Stimulated activated naive B cell treated with anti-CD40 and anti-IgM and Interleukin-4, amounts not matched to agents 10 μg/mL and 1 μg/mL and 100 μg/mL, for 72 hours (primary cell): ENCODE results near the gene SLC30A2.

Experiments
- ATAC-seq, 2 donors: fragments of 150-1000 bp; cut with Tn5 transposase; replicated peaks; 2 replicates each; pipeline ENCODE4 v1.10.0; 2021; ENCODE audit warnings: moderate library complexity in 1 of 2
- DNase-seq: peaks from one replicate; pipeline ENCODE4 v3.0.0; 2021
- H3K27ac Mint-ChIP-seq: one replicate; pipeline ENCODE4 v1.8.0; 2022; ENCODE audit warnings: mild to moderate bottlenecking, mixed read lengths
- H3K27me3 Mint-ChIP-seq, 2 donors: one replicate each; pipeline ENCODE4 v1.8.0; 2022; ENCODE audit warnings: mixed read lengths in 2 of 2
- H3K36me3 Mint-ChIP-seq, 2 donors: one replicate each; pipeline ENCODE4 v1.8.0; 2022; ENCODE audit warnings: mixed read lengths in 2 of 2, mild to moderate bottlenecking in 1 of 2
- H3K4me1 Mint-ChIP-seq, 2 donors: one replicate each; pipeline ENCODE4 v1.8.0; 2022; ENCODE audit warnings: mixed read lengths in 2 of 2, mild to moderate bottlenecking in 1 of 2
- H3K4me3 Mint-ChIP-seq, 2 donors: one replicate each; pipeline ENCODE4 v1.8.0; 2022; ENCODE audit warnings: mild to moderate bottlenecking in 2 of 2, mixed read lengths in 2 of 2, moderate library complexity in 1 of 2
- H3K9me3 Mint-ChIP-seq, 2 donors: one replicate each; pipeline ENCODE4 v1.8.0; 2022; ENCODE audit warnings: mixed read lengths in 2 of 2, mild to moderate bottlenecking in 1 of 2

SLC30A2 gene

DNA sequence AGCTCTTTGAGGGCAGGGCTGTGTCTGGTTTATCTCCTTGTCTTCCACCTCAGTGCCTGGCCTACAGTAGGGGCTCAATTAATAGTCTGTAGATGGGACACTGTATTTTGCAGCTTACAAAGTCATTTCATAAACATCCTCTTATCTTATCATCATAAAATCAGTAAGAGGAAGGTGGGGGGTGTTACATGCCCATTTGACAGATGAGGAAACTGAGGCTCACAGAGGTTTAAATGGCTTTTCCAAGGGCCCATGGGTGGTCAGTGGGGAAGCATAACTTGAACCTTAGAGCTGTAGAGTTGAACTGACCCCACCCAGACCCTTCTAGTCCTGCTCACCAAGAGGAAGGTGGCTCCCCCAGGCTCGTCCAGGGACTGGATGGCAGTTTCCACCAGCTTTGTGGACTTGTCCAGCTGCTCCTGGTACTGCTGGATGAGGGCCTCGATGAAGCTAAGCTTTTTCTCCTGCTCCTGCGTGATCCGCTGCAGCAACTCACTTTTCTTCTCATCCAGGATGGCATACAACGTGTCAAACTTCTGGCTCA is 12.2 kb upstream of the SLC30A2 start:
- Mint-ChIP-seq H3K27me3 (peaks cover 34 to 49% of the 10 kb centered on the region in 2 donors), H3K4me1 (peaks cover 3 to 7% of the 10 kb centered on the region in 2 donors), H3K27ac (no peak overlapping the region), H3K4me3 (no peak overlapping the region), H3K36me3 (no peaks in the 10 kb centered on the region), H3K9me3 (no peaks in the 10 kb centered on the region)
- no peak for ATAC-seq
- no peak for DNase-seq

GRCh38 chr1:26057189-26057588 is 11.3 kb upstream of the SLC30A2 start:
- ATAC-seq, result no peak
- Mint-ChIP-seq H3K9me3 (no peaks in the 10 kb centered on the region), H3K27ac (no peak overlapping the region), H3K4me1 (peaks cover 3 to 7% of the 10 kb centered on the region in 2 donors), H3K4me3 (no peak overlapping the region), H3K36me3 (no peaks in the 10 kb centered on the region), H3K27me3 (peaks cover 34 to 51% of the 10 kb centered on the region in 2 donors)
- no peak for DNase-seq

- DNase-seq (no peak), ATAC-seq (no peak)
- Mint-ChIP-seq H3K4me1 (peaks cover 3 to 11% of the 10 kb centered on the region in 2 donors), H3K4me3 (no peak overlapping the region), H3K27me3 (peaks cover 35 to 60% of the 10 kb centered on the region in 2 donors), H3K27ac (no peak overlapping the region), H3K36me3 (no peaks in the 10 kb centered on the region), H3K9me3 (no peaks in the 10 kb centered on the region)
Observed at GRCh38 chr1:26055041-26055440, 9.1 kb upstream of the SLC30A2 start.

DNA sequence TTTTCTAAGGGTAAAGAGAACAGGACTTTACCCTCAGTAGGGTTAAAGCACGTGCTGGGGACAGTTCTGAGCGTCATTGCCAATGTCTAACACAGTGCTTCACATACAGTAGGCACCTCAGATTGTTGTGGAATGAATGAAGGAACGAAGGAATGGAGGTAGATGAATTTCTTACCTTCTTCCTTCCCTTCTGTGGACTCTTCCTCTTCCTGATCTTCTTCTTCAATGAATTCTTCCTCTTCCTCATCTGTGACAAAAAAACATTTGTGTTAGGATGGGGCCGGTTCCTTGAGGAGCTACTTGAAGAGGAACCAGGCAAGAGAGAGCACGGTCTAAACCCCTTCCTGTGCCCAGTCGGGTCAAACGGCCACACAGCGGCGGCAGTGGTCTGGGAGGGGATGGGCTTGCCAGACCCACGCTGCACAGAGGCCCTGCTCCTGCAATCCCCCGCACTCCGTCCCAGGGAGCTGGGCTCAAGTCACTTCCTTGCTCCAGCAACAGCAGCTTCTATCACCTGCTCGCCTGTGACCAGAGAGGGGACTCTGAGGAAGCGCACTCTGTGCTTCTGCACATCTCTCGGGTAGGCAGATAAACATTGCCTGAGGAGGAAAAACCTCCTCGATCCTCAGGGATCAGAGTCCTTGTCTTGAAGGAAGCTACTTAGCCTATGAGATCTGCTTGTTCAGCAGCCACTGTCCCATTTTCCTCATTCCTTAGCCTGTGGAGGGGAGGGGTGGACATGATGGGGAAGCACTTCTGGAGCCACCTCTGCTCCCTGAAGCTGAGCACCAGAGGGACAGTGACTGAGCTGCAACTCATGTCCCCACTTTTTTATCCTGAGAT is 8.0 kb upstream of the SLC30A2 start:
- Mint-ChIP-seq H3K27me3 (peaks cover 39 to 63% of the 10 kb centered on the region in 2 donors), H3K4me1 (peaks cover 3 to 11% of the 10 kb centered on the region in 2 donors), H3K36me3 (no peaks in the 10 kb centered on the region), H3K27ac (no peak overlapping the region), H3K4me3 (no peak overlapping the region), H3K9me3 (no peaks in the 10 kb centered on the region)
- ATAC-seq (no peak), DNase-seq (no peak)

DNA sequence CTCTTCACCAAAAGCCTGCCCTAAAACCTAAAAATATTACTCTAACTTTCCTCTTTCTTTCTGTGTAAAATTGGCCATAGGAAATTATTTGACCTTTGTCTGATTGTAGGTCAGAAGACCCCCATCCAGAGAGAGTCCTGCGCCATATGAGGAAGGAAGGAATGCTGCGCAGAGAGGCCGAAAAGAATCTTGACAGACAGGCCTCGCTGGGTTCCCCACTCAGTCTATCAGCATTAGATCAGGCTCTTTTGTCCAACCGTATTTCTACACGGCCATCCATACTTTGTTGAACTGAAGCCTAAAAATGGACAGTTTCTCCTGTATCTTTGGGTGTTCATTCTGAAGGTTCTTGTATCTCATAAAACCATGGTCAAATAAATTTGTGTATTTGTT is 4.3 kb upstream of the SLC30A2 start:
- ATAC-seq (no peak), DNase-seq (no peak)
- H3K27me3 Mint-ChIP-seq, result peaks cover 46 to 80% of the 10 kb centered on the region in 2 donors
- H3K36me3 Mint-ChIP-seq, result no peaks in the 10 kb centered on the region
- no peaks in the 10 kb centered on the region for H3K9me3 Mint-ChIP-seq
- no peak overlapping the region for H3K27ac Mint-ChIP-seq
- H3K4me1 Mint-ChIP-seq, result peaks cover 3 to 13% of the 10 kb centered on the region in 2 donors
- no peak overlapping the region for H3K4me3 Mint-ChIP-seq

- Mint-ChIP-seq H3K9me3 (no peaks in the 10 kb centered on the region), H3K4me3 (no peak overlapping the region), H3K4me1 (peaks cover 5 to 16% of the 10 kb centered on the region in 2 donors), H3K27me3 (peaks cover 52 to 81% of the 10 kb centered on the region in 2 donors), H3K36me3 (no peaks in the 10 kb centered on the region), H3K27ac (no peak overlapping the region)
- DNase-seq (no peak), ATAC-seq (no peak)
Observed at GRCh38 chr1:26049531-26050247, 3.8 kb upstream of the SLC30A2 start.

- ATAC-seq (no peak), DNase-seq (no peak)
- Mint-ChIP-seq H3K27ac (no peak overlapping the region), H3K27me3 (peaks cover 59 to 88% of the 10 kb centered on the region in 2 donors), H3K9me3 (no peaks in the 10 kb centered on the region), H3K36me3 (no peaks in the 10 kb centered on the region), H3K4me1 (peaks cover 5 to 16% of the 10 kb centered on the region in 2 donors), H3K4me3 (no peak overlapping the region)
Observed at GRCh38 chr1:26047278-26047874, 1.5 kb upstream of the SLC30A2 start.

- DNase-seq (no peak), ATAC-seq (no peak)
- peaks cover 66 to 90% of the 10 kb centered on the region in 2 donors for H3K27me3 Mint-ChIP-seq
- H3K4me1 Mint-ChIP-seq, result peaks cover 5 to 16% of the 10 kb centered on the region in 2 donors
- H3K36me3 Mint-ChIP-seq, result no peaks in the 10 kb centered on the region
- H3K27ac Mint-ChIP-seq, result peak overlapping the region; percentile 42
- no peaks in the 10 kb centered on the region for H3K9me3 Mint-ChIP-seq
- peak overlapping the region in 1 of 2 donors; percentile 17 for H3K4me3 Mint-ChIP-seq
Observed at GRCh38 chr1:26046246-26047095, 553 bp upstream of the SLC30A2 start.

GRCh38 chr1:26044971-26045721 is 772 bp downstream of the SLC30A2 start:
- Mint-ChIP-seq H3K27ac (peak overlapping the region; percentile 6), H3K36me3 (no peaks in the 10 kb centered on the region), H3K4me3 (peak overlapping the region in 1 of 2 donors; percentile 55), H3K9me3 (no peaks in the 10 kb centered on the region), H3K27me3 (peaks cover 61 to 86% of the 10 kb centered on the region in 2 donors), H3K4me1 (peaks cover 5 to 12% of the 10 kb centered on the region in 2 donors)
- no peak for ATAC-seq
- no peak for DNase-seq

GRCh38 chr1:26044414-26044813 is 1.5 kb downstream of the SLC30A2 start:
- DNase-seq, result no peak
- H3K4me1 Mint-ChIP-seq, result peaks cover 5 to 12% of the 10 kb centered on the region in 2 donors
- H3K27ac Mint-ChIP-seq, result no peak overlapping the region
- no peak overlapping the region for H3K4me3 Mint-ChIP-seq
- no peaks in the 10 kb centered on the region for H3K36me3 Mint-ChIP-seq
- H3K27me3 Mint-ChIP-seq, result peaks cover 55 to 79% of the 10 kb centered on the region in 2 donors
- no peak for ATAC-seq
- H3K9me3 Mint-ChIP-seq, result no peaks in the 10 kb centered on the region

- DNase-seq (no peak), ATAC-seq (no peak)
- H3K4me1 Mint-ChIP-seq, result peaks cover 5 to 12% of the 10 kb centered on the region in 2 donors
- H3K9me3 Mint-ChIP-seq, result no peaks in the 10 kb centered on the region
- no peaks in the 10 kb centered on the region for H3K36me3 Mint-ChIP-seq
- H3K27me3 Mint-ChIP-seq, result peaks cover 52 to 72% of the 10 kb centered on the region in 2 donors
- H3K27ac Mint-ChIP-seq, result no peak overlapping the region
- H3K4me3 Mint-ChIP-seq, result no peak overlapping the region
Observed at GRCh38 chr1:26043765-26044164, 2.2 kb downstream of the SLC30A2 start.

DNA sequence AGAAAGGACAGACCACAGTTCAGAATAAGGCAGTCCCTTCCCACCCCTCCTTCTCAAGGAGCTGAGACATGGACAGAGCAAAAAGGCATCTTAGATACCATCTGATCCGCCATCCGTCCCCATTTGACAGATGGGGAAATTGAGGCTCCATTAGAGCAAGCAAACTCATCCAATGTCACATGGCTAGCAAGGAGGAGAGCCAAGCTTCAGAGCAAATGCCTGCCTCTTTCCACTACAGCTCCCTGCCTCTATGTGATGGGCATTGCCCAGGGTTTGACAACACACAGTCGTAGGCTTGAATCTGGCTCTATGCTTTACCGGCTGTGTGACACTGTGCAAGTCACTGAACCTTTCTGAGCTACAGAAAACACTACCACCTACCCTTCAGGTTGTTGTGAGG is 3.9 kb downstream of the SLC30A2 start:
- no peak overlapping the region for H3K4me3 Mint-ChIP-seq
- H3K27me3 Mint-ChIP-seq, result peaks cover 45 to 58% of the 10 kb centered on the region in 2 donors
- H3K9me3 Mint-ChIP-seq, result no peaks in the 10 kb centered on the region
- no peak for ATAC-seq
- no peaks in the 10 kb centered on the region for H3K36me3 Mint-ChIP-seq
- H3K4me1 Mint-ChIP-seq, result peaks cover 5 to 12% of the 10 kb centered on the region in 2 donors
- no peak overlapping the region for H3K27ac Mint-ChIP-seq
- DNase-seq, result no peak

- DNase-seq (no peak), ATAC-seq (no peak)
- Mint-ChIP-seq H3K36me3 (no peaks in the 10 kb centered on the region), H3K27me3 (peaks cover 43 to 56% of the 10 kb centered on the region in 2 donors), H3K4me1 (peaks cover 7 to 11% of the 10 kb centered on the region in 2 donors), H3K4me3 (no peak overlapping the region), H3K9me3 (no peaks in the 10 kb centered on the region), H3K27ac (no peak overlapping the region)
Observed at GRCh38 chr1:26041401-26041800, 4.5 kb downstream of the SLC30A2 start.
